SK-N-SH treated with all-trans-retinoic acid at 6 μM for 48 hours (cell line): ENCODE results near the gene MAST4.
A peak's percentile ranks its signal among the peaks of the same experiment; 100 is the strongest.

ENCODE experiments used
- ATAC-seq: fragments of 200-7000 bp; cut with Tn5 transposase; 3 replicates; pipeline ENCODE4 v1.9.1; 2020; ENCODE audit warnings: mild to moderate bottlenecking, moderate library complexity
- ARNTL ChIP-seq: fragments of 450-650 bp; formaldehyde crosslinking; IDR thresholded peaks from 2 replicates; pipeline ENCODE4 v1.5.0; 2020; ENCODE audit warnings: low read depth, mild to moderate bottlenecking, moderate library complexity, borderline replicate concordance
- BACH2 ChIP-seq: fragments of 250-450 bp; sonication (Bioruptor Pico); IDR thresholded peaks from 2 replicates; pipeline ENCODE4 v1.9.0; 2021; ENCODE audit warnings: mild to moderate bottlenecking, borderline replicate concordance
- CREB5 ChIP-seq: fragments of 250-450 bp; sonication (Bioruptor Pico); IDR thresholded peaks from 2 replicates; pipeline ENCODE4 v1.5.1; 2020; ENCODE audit warnings: low read depth, mild to moderate bottlenecking, moderate library complexity
- CSRNP3 ChIP-seq: fragments of 250-450 bp; sonication (Bioruptor Pico); IDR thresholded peaks from 2 replicates; pipeline ENCODE4 v1.5.1; 2021; ENCODE audit warnings: mild to moderate bottlenecking, moderate library complexity
- ESRRG ChIP-seq: fragments of 250-450 bp; sonication (Bioruptor Pico); IDR thresholded peaks from 2 replicates; pipeline ENCODE4 v1.6.1; 2021; ENCODE audit warnings: mild to moderate bottlenecking
- GLIS3 ChIP-seq: fragments of 250-450 bp; sonication (Bioruptor Pico); IDR thresholded peaks from 2 replicates; pipeline ENCODE4 v1.5.0; 2020; ENCODE audit warnings: mild to moderate bottlenecking, moderate library complexity
- ISL1 ChIP-seq: fragments of 250-450 bp; sonication (Bioruptor Pico); IDR thresholded peaks from 2 replicates; pipeline ENCODE4 v2.1.2; 2022; ENCODE audit warnings: mild to moderate bottlenecking, moderate library complexity
- OSR1 ChIP-seq: fragments of 250-450 bp; sonication (Bioruptor Pico); IDR thresholded peaks from 2 replicates; pipeline ENCODE4 v1.8.0; 2022; ENCODE audit warnings: moderate library complexity, mild to moderate bottlenecking, inconsistent platforms
- PATZ1 ChIP-seq: fragments of 250-450 bp; sonication (Bioruptor Pico); IDR thresholded peaks from 2 replicates; pipeline ENCODE4 v1.8.0; 2020; ENCODE audit warnings: mild to moderate bottlenecking, moderate library complexity, borderline replicate concordance
- POU6F1 ChIP-seq: fragments of 250-450 bp; sonication (Bioruptor Pico); IDR thresholded peaks from 2 replicates; pipeline ENCODE4 v1.8.0; 2021; ENCODE audit warnings: low read depth, mild to moderate bottlenecking, moderate library complexity, borderline replicate concordance
- PPARA ChIP-seq: fragments of 250-450 bp; sonication (Bioruptor Pico); IDR thresholded peaks from 2 replicates; pipeline ENCODE4 v1.5.0; 2020; ENCODE audit warnings: mild to moderate bottlenecking, borderline replicate concordance
- SNAI2 ChIP-seq: fragments of 250-450 bp; sonication (Bioruptor Pico); IDR thresholded peaks from 2 replicates; pipeline ENCODE4 v1.5.0; 2020; ENCODE audit warnings: mild to moderate bottlenecking, moderate library complexity
- TCF4 ChIP-seq: fragments of 250-450 bp; sonication (Bioruptor Pico); IDR thresholded peaks from 2 replicates; pipeline ENCODE4 v1.8.0; 2021; ENCODE audit warnings: mild to moderate bottlenecking, moderate library complexity, borderline replicate concordance
- TOX ChIP-seq: fragments of 250-450 bp; sonication (Bioruptor Pico); IDR thresholded peaks from 2 replicates; pipeline ENCODE4 v1.8.0; 2021; ENCODE audit warnings: mild to moderate bottlenecking, moderate library complexity, borderline replicate concordance
- TSHZ2 ChIP-seq: fragments of 250-450 bp; sonication (Bioruptor Pico); IDR thresholded peaks from 2 replicates; pipeline ENCODE4 v1.5.0; 2020; ENCODE audit warnings: mild to moderate bottlenecking, moderate library complexity
- ZC3H10 ChIP-seq: fragments of 250-450 bp; sonication (Bioruptor Pico); IDR thresholded peaks from 2 replicates; pipeline ENCODE4 v1.5.1; 2021; ENCODE audit warnings: mild to moderate bottlenecking, moderate library complexity
- ZFP3 ChIP-seq: fragments of 250-450 bp; sonication (Bioruptor Pico); IDR thresholded peaks from 2 replicates; pipeline ENCODE4 v1.5.0; 2020; ENCODE audit warnings: mild to moderate bottlenecking, moderate library complexity
- ZFP30 ChIP-seq: fragments of 450-650 bp; formaldehyde crosslinking; IDR thresholded peaks from 2 replicates; pipeline ENCODE4 v1.5.0; 2022; ENCODE audit warnings: mild to moderate bottlenecking, moderate library complexity
- ZNF565 ChIP-seq: fragments of 450-650 bp; formaldehyde crosslinking; conservative IDR thresholded peaks from 2 replicates; pipeline ENCODE4 v1.5.0; 2020; ENCODE audit warnings: low read depth, mild to moderate bottlenecking, moderate library complexity
- ZNF8 ChIP-seq: fragments of 450-650 bp; formaldehyde crosslinking; IDR thresholded peaks from 2 replicates; pipeline ENCODE4 v1.5.0; 2020; ENCODE audit warnings: mild to moderate bottlenecking, moderate library complexity

Gene MAST4

GRCh38 chr5:66896171-66896570, 300.0 kb downstream of the MAST4 start:
- TF ChIP-seq PATZ1 (CRISPR knock-in tag) (no peak), SNAI2 (CRISPR knock-in tag) (no peak), ZNF8 (CRISPR knock-in tag) (no peak)
- ATAC-seq: no peak

- ATAC-seq: no peak; the same call in 2 of the 3 replicates
- no peak for TF ChIP-seq CREB5 (CRISPR knock-in tag)
- TF ChIP-seq ARNTL (CRISPR knock-in tag): no peak
- peak; percentile 78 for TF ChIP-seq TCF4 (CRISPR knock-in tag)
- no peak for TF ChIP-seq ZNF565 (CRISPR knock-in tag)
- TF ChIP-seq CSRNP3 (CRISPR knock-in tag): no peak
- no peak for TF ChIP-seq PPARA (CRISPR knock-in tag)
- no peak for TF ChIP-seq ISL1 (CRISPR knock-in tag)
- no peak for TF ChIP-seq BACH2 (CRISPR knock-in tag)
These were observed 301.2 kb downstream of the MAST4 start for GRCh38 chr5:66897356-66897755.

- TF ChIP-seq TSHZ2 (CRISPR knock-in tag) (no peak), PPARA (CRISPR knock-in tag) (no peak), GLIS3 (CRISPR knock-in tag) (no peak), ESRRG (CRISPR knock-in tag) (no peak), ZNF565 (CRISPR knock-in tag) (no peak), OSR1 (CRISPR knock-in tag) (no peak), ARNTL (CRISPR knock-in tag) (no peak), TOX (CRISPR knock-in tag) (no peak), ZFP3 (CRISPR knock-in tag) (no peak), ZC3H10 (CRISPR knock-in tag) (no peak), POU6F1 (CRISPR knock-in tag) (no peak), ZFP30 (CRISPR knock-in tag) (no peak), CREB5 (CRISPR knock-in tag) (no peak), PATZ1 (CRISPR knock-in tag) (no peak)
- TF ChIP-seq, all 23 proteins: peak for 0
- ATAC-seq: no peak
These were observed 302.2 kb downstream of the MAST4 start for GRCh38 chr5:66898241-66898995.
